Measurements from ENCODE around the gene EGLN3. TPM values are rescaled to one million over a fixed set of nuclear protein-coding genes. Genes with fewer than 3 reads are reported as not detected.

EGLN3 gene
- total and polyA plus RNA-seq, 3 experiments from 2014 or later = 1.6 to 2.5 (median 2.1) TPM

GRCh38 chr14:33938131-33938949 is 12.5 kb downstream of the EGLN3 start:
- H3K36me3 Mint-ChIP-seq = no peaks in the 10 kb centered on the region
- Histone ChIP-seq H3K4me3 (ENCODE audit: low read length) (no peak overlapping the region), H3K4me1 (ENCODE audit: insufficient read depth, low read length) (no peaks in the 10 kb centered on the region), H3K27ac (ENCODE audit: low read depth, low read length) (peak overlapping the region; percentile 14), H3K27me3 (ENCODE audit: insufficient read depth, low read length, poor library complexity, severe bottlenecking) (no peaks in the 10 kb centered on the region), H3K36me3 (ENCODE audit: insufficient read depth, low read length) (no peaks in the 10 kb centered on the region), H3K9me3 (ENCODE audit: low read length) (no peaks in the 10 kb centered on the region)
- no peaks in the 10 kb centered on the region for H3K4me1 Mint-ChIP-seq
- POLR2A ChIA-PET = no interaction called here
- no peaks in the 10 kb centered on the region for H3K27me3 Mint-ChIP-seq
- CTCF ChIA-PET = no interaction called here
- H3K9me3 Mint-ChIP-seq = peaks cover 0 to 3% (median 0%) of the 10 kb centered on the region in 5 donors
- H3K4me3 Mint-ChIP-seq = no peak overlapping the region
- no peak overlapping the region for H3K27ac Mint-ChIP-seq
- no peak for DNase-seq

- CTCF ChIA-PET = no interaction called here
- H3K27me3 Mint-ChIP-seq = no peaks in the 10 kb centered on the region
- H3K36me3 Mint-ChIP-seq = no peaks in the 10 kb centered on the region
- H3K9me3 Mint-ChIP-seq = peaks cover 0 to 3% (median 0%) of the 10 kb centered on the region in 5 donors
- H3K9me3 ChIP-seq (ENCODE audit: low read length) = no peaks in the 10 kb centered on the region
- no peaks in the 10 kb centered on the region for H3K36me3 ChIP-seq (ENCODE audit: insufficient read depth, low read length)
- no peak overlapping the region for H3K27ac ChIP-seq (ENCODE audit: low read depth, low read length)
- H3K4me1 ChIP-seq (ENCODE audit: insufficient read depth, low read length) = no peaks in the 10 kb centered on the region
- H3K4me3 ChIP-seq (ENCODE audit: low read length) = no peak overlapping the region
- no peak for DNase-seq
- H3K4me1 Mint-ChIP-seq = no peaks in the 10 kb centered on the region
- POLR2A ChIA-PET = no interaction called here
- no peaks in the 10 kb centered on the region for H3K27me3 ChIP-seq (ENCODE audit: insufficient read depth, low read length, poor library complexity, severe bottlenecking)
- no peak overlapping the region for H3K27ac Mint-ChIP-seq
- H3K4me3 Mint-ChIP-seq = no peak overlapping the region
These were observed 14.5 kb downstream of the EGLN3 start for GRCh38 chr14:33936391-33936790.

- Mint-ChIP-seq H3K4me3 (no peak overlapping the region), H3K27me3 (no peaks in the 10 kb centered on the region), H3K27ac (no peak overlapping the region), H3K4me1 (no peaks in the 10 kb centered on the region), H3K36me3 (no peaks in the 10 kb centered on the region), H3K9me3 (no peaks in the 10 kb centered on the region)
- no peak overlapping the region for H3K4me3 ChIP-seq (ENCODE audit: low read length)
- no peak overlapping the region for H3K27ac ChIP-seq (ENCODE audit: low read depth, low read length)
- H3K4me1 ChIP-seq (ENCODE audit: insufficient read depth, low read length) = no peaks in the 10 kb centered on the region
- ChIA-PET POLR2A (interaction anchor here (0.5 kb wide), 1 partner anchor 10 kb away, joined by 3 read pairs; no protein-coding TSS in a partner anchor), CTCF (no interaction called here)
- H3K27me3 ChIP-seq (ENCODE audit: insufficient read depth, low read length, poor library complexity, severe bottlenecking) = no peaks in the 10 kb centered on the region
- no peaks in the 10 kb centered on the region for H3K36me3 ChIP-seq (ENCODE audit: insufficient read depth, low read length)
- no peaks in the 10 kb centered on the region for H3K9me3 ChIP-seq (ENCODE audit: low read length)
- DNase-seq = no peak
These were observed 15.9 kb downstream of the EGLN3 start for GRCh38 chr14:33934938-33935337.

GRCh38 chr14:33934043-33934750 is 16.7 kb downstream of the EGLN3 start:
- ChIA-PET POLR2A (interaction anchor here (0.5 kb wide), 1 partner anchor 11 kb away, joined by 3 read pairs; no protein-coding TSS in a partner anchor), CTCF (no interaction called here)
- H3K9me3 ChIP-seq (ENCODE audit: low read length) = no peaks in the 10 kb centered on the region
- Mint-ChIP-seq H3K4me1 (no peaks in the 10 kb centered on the region), H3K4me3 (no peak overlapping the region), H3K36me3 (no peaks in the 10 kb centered on the region), H3K27me3 (no peaks in the 10 kb centered on the region), H3K27ac (no peak overlapping the region), H3K9me3 (peaks cover 0 to 2% (median 0%) of the 10 kb centered on the region in 5 donors)
- H3K27ac ChIP-seq (ENCODE audit: low read depth, low read length) = no peak overlapping the region
- DNase-seq = no peak
- no peaks in the 10 kb centered on the region for H3K27me3 ChIP-seq (ENCODE audit: insufficient read depth, low read length, poor library complexity, severe bottlenecking)
- no peaks in the 10 kb centered on the region for H3K36me3 ChIP-seq (ENCODE audit: insufficient read depth, low read length)
- H3K4me3 ChIP-seq (ENCODE audit: low read length) = no peak overlapping the region
- H3K4me1 ChIP-seq (ENCODE audit: insufficient read depth, low read length) = no peaks in the 10 kb centered on the region

GRCh38 chr14:33933386-33933933 is 17.4 kb downstream of the EGLN3 start:
- Mint-ChIP-seq H3K4me1 (no peaks in the 10 kb centered on the region), H3K27ac (no peak overlapping the region), H3K4me3 (no peak overlapping the region), H3K9me3 (peaks cover 0 to 2% (median 0%) of the 10 kb centered on the region in 5 donors), H3K27me3 (no peaks in the 10 kb centered on the region), H3K36me3 (no peaks in the 10 kb centered on the region)
- no peaks in the 10 kb centered on the region for H3K9me3 ChIP-seq (ENCODE audit: low read length)
- H3K27ac ChIP-seq (ENCODE audit: low read depth, low read length) = no peak overlapping the region
- no peaks in the 10 kb centered on the region for H3K27me3 ChIP-seq (ENCODE audit: insufficient read depth, low read length, poor library complexity, severe bottlenecking)
- no peak overlapping the region for H3K4me3 ChIP-seq (ENCODE audit: low read length)
- DNase-seq = no peak
- ChIA-PET CTCF (no interaction called here), POLR2A (no interaction called here)
- no peaks in the 10 kb centered on the region for H3K4me1 ChIP-seq (ENCODE audit: insufficient read depth, low read length)
- H3K36me3 ChIP-seq (ENCODE audit: insufficient read depth, low read length) = no peaks in the 10 kb centered on the region

GRCh38 chr14:33932576-33933345 is 18.1 kb downstream of the EGLN3 start:
- no peaks in the 10 kb centered on the region for H3K27me3 ChIP-seq (ENCODE audit: insufficient read depth, low read length, poor library complexity, severe bottlenecking)

GRCh38 chr14:33932033-33932432 is 18.8 kb downstream of the EGLN3 start:
- Histone ChIP-seq H3K4me3 (ENCODE audit: low read length) (no peak overlapping the region), H3K36me3 (ENCODE audit: insufficient read depth, low read length) (no peaks in the 10 kb centered on the region), H3K9me3 (ENCODE audit: low read length) (no peaks in the 10 kb centered on the region), H3K27ac (ENCODE audit: low read depth, low read length) (no peak overlapping the region), H3K27me3 (ENCODE audit: insufficient read depth, low read length, poor library complexity, severe bottlenecking) (no peaks in the 10 kb centered on the region), H3K4me1 (ENCODE audit: insufficient read depth, low read length) (no peaks in the 10 kb centered on the region)
- ChIA-PET CTCF (no interaction called here), POLR2A (no interaction called here)
- Mint-ChIP-seq H3K27me3 (no peaks in the 10 kb centered on the region), H3K4me3 (no peak overlapping the region), H3K27ac (no peak overlapping the region), H3K9me3 (peaks cover 0 to 2% (median 0%) of the 10 kb centered on the region in 5 donors), H3K36me3 (peaks cover 0 to 2% (median 0%) of the 10 kb centered on the region in 3 donors), H3K4me1 (no peaks in the 10 kb centered on the region)
- no peak for DNase-seq

More at GRCh38 chr14:33932576-33933345, 18.1 kb downstream of the EGLN3 start:
- no peak overlapping the region for H3K4me3 ChIP-seq (ENCODE audit: low read length)
- Mint-ChIP-seq H3K4me1 (no peaks in the 10 kb centered on the region), H3K9me3 (peaks cover 0 to 2% (median 0%) of the 10 kb centered on the region in 5 donors), H3K4me3 (no peak overlapping the region), H3K36me3 (peaks cover 0 to 2% (median 0%) of the 10 kb centered on the region in 3 donors), H3K27ac (no peak overlapping the region), H3K27me3 (no peaks in the 10 kb centered on the region)
- no peaks in the 10 kb centered on the region for H3K36me3 ChIP-seq (ENCODE audit: insufficient read depth, low read length)
- no peaks in the 10 kb centered on the region for H3K9me3 ChIP-seq (ENCODE audit: low read length)
- DNase-seq = no peak
- CTCF ChIA-PET = no interaction called here
- POLR2A ChIA-PET = no interaction called here
- no peak overlapping the region for H3K27ac ChIP-seq (ENCODE audit: low read depth, low read length)
- H3K4me1 ChIP-seq (ENCODE audit: insufficient read depth, low read length) = no peaks in the 10 kb centered on the region

All from CD8-positive, alpha-beta memory T cell (primary cell).